Left forelimb (tissue), 1 donor: ENCODE results near the gene SEMA3G.

Experiments
- DNase-seq: peaks from one replicate; pipeline ENCODE4 v3.0.0-alpha.2; 2018; ENCODE audit warnings: low spot score

SEMA3G gene

DNA sequence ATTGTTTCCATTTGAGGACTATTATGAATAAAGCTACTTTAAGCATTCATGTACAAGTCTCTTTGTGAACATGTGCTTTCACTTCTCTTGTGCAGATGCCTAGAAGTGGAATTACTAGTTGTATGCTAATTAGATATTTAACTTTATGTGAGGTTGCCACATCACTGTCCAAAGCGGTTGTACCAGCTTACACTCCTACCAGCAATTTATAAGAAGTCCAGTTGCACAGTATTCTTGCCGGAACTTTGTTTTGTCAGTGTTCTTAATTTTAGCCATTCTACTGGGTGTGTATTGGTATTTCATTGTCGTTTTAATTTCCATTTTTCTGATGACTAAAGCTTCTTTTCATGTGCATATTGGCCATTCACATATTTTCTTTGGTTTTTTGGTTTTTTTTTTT, 29.1 kb downstream of the SEMA3G start:
- no peak for DNase-seq

DNA sequence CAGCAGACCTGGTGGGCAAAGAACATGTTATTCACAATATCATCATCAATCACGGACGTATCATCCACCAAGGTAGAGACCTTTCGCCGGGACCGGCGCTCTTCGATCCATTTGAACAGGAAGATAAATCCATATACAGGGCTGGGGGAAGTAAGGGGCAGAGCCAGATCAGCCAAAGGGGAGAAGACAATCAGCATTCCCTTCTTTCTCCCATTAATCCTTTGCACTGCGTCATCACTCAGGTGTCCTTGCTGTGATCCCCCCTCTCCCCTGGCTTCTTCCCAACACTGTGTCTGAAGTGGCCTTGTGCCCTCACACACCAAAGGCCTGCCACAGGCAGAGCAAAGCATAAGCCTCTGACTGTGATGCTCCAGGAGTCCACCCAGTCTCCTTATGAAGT, 36.4 kb downstream of the SEMA3G start:
- DNase-seq: no peak

DNA sequence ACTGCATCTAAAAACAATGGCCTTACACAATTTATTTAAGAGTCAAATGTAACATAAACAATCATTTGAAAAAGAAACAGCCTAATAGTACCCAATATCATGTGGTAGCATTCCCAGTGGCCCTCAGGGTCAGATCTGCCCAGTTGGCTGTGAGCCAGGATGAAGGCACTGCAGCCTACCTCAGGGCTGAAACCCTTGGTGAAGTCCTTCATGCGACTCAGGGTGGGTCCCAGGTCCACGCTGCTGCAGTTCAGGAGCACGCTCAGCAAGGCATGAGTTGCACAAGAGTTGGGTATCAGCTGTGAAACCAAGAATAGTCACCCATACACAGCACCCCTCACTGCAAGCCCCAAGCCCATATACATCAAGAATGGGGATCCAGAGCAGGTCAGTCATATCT, 37.1 kb downstream of the SEMA3G start:
- DNase-seq: no peak

DNA sequence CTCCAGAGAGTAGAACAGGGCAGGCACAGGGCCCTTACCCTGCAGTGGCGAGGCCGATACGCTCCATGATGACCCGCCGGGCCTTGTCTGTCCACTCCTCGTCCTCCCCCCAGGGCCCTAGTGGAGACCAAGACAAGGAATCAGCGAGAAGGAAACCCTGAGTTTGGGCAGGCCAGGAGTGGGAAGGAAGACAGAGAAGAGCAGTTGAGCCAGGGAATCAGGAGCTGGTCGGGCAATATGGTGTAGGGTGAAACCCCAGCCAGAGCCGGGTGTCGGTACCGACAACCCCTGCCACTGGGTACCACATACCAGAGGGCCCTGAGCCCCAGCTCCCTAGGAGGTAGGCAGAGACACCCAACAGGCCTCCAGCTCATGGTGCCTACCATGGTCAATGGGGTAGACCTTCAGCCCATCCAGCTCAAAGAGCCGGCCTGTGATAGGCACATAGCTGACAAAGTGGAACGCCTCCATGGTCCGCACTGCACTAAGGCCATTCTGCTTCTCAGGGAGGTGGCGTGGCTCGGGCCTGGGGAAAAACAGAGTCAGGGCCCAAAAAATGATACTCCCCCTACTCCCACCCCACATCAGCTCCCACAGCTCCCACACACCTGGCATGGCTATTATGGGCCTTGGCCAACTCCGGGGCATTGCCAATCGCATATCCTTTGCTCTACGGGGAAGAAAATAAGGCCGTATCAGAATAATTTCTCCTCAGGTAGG, 38.0 kb downstream of the SEMA3G start:
- DNase-seq: no peak

DNA sequence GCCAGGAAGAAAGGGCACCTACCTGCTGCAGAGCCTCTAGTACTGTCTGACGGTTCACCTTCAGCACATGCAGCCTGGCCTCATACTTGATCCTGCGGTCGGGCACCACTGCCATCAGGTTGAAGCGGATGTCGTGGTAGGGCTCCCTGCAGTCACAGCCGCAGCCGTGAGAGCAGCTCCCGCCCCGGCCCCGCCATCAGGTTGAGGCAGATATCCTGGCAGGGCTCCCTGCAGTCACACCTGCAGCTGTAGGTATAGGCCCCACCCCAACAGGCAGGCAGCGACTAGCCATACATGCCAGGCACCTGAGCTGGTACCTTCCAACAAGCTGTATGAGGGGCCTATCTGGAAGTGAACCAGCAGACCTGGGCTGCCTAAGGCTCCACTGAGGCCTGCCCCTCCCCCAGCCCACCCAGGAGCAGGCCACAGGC, 38.7 kb downstream of the SEMA3G start:
- no peak for DNase-seq

DNA sequence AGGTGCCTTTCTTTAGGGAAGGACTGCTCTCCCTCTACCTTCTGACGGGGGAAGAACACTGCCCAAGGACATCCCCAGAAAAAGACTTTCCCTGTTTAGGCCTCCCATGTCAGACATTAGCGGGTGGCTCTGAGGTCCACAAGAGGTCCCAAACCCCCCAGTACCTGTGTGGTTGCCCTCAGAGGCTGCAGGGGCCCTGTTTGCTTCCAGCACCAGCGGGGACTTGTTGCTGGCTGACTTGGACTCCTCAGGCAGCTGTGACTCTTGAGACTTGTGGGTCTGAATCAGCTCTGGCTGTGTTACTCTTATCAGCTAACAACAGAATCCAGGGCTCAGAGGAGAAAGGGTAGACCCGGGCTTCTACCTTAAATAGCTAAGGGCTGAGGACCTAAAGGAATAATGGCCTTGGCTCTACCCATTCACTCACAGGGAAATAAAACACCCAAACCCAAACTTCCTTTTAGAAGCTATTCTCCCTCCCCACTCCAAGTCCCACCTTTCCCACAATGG, 39.2 kb downstream of the SEMA3G start:
- DNase-seq: no peak

DNA sequence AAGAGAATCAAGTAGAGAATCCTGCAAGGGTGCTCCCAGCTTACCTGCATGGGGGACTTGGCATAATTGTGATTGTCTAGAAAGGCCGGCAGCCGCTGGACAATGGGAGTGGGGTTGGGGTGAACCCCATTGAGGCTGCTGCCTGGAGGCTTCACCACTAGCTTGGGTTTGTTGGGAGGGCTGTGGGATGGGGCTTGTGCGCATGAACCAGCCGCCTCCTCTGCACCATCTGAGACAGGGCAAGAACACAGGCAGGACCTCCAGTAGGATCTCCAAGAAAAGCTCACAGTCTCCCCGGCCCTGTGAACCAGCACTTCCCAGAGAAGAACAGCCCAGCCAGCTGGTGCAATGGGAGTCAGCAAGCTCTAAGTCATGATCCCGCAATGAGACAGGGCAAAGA, 39.8 kb downstream of the SEMA3G start:
- DNase-seq: no peak

DNA sequence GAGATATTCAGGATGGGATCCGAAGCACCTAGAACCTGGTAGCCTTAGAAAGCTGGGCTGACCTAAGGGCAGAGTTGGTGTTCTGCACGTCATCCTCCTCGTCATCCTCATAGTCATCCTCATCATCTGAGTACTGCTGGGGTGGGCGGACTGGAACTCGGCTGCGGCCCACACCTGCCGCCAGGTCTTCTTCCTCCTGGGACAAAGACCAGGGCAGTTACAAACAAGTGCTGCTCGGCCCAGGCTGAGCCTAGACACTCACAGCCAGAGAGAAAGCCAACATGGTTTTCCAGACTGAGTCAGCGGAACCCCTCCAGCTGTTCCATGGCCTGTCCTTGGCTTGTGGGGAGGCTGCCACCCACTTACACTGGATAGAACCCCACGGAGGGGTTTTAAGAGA, 40.5 kb downstream of the SEMA3G start:
- no peak for DNase-seq

DNA sequence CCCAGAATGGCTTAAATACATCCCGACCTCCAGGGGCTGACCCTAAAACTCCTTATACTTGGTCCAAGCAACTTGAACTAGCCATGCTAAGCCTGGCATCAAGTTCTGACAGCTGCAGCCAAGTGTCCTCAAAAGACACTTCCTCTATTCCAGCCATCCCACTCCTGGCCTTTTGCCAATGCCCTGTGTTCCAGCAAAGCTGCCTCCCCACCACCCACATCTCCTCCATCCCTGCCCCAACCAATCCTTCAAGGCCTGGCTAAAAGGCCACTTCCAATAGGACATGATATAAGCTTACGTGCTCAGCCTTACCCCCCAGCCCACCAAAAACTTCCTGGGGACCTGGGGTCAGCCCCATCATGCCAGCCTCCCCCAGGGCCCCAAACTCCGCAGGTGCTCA, 40.9 kb downstream of the SEMA3G start:
- no peak for DNase-seq

DNA sequence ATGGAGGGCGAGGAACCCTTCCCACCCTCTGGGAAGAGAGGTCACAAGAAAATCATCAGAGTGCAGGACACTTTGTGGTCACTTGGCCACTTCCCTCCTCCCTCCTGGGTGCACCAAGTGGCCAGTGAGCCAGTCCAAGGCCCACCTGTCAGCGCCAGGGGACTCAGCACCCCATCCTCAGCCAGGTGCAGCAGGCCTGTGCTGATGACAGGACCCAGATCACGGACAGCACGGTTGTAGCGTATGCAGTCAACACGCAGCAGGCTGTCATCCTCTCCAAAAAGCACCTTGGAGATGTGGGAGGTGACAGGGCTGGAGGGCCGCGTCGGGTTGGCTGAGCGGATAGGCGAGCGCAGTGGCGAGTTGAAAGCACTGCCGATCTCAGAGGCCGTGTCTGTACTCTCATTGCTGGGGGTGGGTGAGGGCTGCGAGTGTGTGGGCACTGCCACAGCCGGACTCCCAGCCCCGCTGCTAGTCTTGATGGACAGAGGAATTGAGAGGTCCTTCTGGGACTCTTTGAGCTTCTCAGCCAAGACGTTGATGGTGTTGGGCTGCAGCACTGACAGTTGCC, 41.5 kb downstream of the SEMA3G start:
- DNase-seq: no peak

DNA sequence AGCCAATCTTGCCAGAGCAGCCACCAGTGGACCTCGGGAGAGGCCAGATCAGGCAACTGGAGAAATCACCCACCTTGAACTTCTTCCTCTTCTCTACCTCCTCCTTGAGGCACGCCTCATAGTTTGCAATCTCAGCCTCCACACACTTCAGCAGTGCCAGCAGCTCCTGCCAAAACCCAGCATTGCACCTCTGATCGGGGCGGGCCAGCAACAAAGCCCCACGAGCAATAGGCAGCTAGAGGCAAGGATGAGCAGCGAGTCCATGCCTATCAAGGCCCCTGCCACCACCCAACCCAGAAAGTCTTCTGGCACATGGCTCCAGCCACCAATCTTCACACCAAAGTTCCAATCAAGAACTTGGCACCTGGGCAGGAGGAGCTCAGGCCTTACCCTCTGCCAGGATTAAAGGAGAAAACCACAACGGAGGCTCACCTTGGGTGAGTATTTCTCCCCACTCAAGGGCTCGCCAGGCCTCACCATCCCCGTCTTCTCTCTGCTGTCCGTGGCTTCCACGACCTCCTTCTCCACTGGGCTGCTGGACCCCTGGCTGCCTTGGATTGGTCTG, 42.1 kb downstream of the SEMA3G start:
- DNase-seq: no peak

DNA sequence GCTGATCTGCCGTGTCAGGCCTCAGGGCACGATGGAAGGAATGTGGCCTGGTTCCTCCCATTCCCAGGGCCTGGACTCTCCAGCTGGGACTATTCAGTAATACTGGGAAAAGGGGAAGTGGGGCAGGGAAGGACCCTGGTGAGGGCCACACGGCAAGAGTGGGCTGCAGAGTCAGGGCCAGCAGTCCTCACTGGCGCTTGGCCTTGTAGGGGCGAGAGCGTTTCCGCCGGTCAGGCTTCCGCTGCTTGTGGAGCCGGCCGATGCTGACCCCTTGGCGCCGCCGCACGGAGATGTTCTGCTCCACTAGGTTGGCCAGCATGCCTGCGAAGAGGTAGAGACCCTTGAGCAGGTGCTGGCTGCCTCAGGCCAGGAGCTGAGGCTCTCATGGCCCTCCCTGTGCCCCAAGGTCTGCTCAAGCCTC, 42.8 kb downstream of the SEMA3G start:
- no peak for DNase-seq

DNA sequence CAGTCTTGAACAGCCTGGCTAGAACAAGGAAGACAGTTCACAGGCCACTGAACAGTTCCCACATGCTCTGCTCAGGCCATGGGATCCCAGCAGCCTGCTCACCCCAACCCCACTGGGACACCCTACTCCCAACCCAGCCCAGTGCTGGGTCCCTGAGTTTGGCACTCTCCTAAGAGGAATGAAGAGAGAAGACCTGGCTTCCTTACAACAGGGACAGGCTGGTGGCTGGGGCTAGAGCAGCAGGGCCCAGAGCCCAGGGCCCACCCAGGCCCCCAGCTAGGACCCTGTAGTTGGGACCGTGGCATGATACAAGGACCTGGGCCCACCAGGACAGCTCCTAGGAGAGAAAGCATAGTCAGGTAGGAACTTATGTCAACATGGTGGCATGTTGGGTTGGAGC, 43.4 kb downstream of the SEMA3G start:
- DNase-seq: no peak

DNA sequence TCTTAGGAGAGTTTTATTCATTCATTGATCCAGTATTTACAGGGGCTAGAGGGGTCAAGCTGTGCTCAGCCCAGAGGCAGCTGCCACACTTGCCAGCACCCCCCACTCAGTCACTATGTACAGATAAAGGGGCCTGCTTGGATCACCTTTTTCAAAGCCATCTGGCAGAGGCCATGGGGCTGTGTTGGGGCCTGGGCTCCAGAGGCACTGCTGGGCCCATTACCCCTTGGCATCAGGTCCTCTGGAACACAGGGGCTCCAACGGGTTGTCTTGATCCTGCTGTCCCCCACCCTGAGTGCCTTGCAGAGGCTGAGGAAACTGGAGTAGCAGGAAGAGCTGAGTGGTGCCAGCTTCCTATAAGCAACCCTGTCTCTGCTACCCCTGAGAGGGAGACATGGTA, 43.9 kb downstream of the SEMA3G start:
- DNase-seq: no peak

DNA sequence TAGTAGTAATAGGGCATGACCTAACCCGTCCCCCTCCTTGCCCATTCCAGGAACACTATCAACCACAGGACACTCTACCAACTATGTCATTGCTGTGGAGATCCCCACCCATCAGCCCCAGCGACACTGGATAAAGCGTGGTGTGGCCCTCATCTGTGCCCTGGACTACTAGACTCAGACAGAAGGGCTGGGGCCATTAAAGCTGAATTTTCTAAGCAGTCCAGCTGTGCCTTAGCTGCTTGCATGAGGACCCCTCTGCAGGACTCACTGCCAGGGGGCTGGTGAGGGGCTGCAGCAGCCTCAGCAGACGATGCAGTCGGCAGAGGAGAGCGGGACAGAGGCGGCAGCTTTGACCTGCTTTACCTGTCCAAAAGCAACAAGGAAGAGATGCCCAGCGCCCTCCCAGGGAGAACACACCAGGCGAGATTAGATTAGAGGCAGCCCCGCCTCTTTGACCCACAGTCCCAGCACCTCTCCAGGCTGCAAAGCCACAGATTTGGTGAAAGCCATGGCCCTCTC, 44.6 kb downstream of the SEMA3G start:
- no peak for DNase-seq

DNA sequence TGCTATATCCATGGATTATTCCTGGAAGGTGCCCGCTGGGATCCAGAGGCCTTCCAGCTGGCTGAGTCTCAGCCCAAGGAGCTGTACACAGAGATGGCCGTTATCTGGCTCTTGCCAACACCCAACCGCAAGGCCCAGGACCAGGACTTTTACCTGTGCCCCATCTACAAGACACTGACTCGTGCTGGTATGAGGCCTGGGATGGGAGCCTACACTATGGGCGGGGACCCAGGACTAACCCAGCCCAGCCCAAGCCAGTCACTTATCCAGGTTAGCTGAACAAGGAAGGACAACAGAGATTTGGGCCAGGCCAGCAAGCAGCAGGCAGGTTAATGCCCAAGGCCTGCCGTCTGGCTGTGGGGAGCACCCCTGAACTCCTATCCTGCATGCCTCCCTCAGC, 45.3 kb downstream of the SEMA3G start:
- no peak for DNase-seq

DNA sequence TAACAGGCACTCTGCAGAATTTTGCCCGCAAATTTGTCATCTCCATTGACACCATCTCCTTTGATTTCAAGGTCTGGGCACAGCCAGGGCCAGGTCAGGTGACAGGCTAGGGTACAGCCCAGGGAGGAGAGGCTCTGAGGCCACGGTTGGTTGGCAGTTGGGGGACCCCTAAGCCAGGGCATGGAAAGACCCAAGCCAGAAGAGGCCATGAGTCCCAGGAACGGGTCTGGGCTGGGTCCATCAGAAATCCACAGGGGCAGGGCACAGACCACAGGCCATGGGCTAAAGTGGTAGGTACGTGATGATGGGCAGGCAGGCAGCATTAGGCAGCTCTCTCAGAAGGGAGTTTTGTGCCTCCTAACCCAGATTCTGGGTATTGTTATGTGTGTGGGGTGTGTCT, 45.8 kb downstream of the SEMA3G start:
- DNase-seq: no peak

DNA sequence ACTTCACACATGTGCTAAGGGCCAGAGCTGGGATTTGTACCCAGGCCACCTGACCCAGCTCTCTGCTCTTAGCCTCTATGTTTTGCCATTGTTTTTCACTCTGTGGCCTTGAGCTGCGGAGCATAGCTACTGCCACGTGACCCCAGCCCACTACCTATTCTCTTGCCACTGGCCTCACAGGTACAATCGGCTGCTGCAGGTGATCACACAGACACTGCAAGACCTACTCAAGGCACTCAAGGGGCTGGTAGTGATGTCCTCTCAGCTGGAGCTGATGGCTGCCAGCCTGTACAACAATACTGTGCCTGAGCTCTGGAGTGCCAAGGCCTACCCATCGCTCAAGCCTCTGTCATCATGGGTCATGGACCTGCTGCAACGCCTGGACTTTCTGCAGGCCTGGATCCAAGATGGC, 46.2 kb downstream of the SEMA3G start:
- DNase-seq: no peak

DNA sequence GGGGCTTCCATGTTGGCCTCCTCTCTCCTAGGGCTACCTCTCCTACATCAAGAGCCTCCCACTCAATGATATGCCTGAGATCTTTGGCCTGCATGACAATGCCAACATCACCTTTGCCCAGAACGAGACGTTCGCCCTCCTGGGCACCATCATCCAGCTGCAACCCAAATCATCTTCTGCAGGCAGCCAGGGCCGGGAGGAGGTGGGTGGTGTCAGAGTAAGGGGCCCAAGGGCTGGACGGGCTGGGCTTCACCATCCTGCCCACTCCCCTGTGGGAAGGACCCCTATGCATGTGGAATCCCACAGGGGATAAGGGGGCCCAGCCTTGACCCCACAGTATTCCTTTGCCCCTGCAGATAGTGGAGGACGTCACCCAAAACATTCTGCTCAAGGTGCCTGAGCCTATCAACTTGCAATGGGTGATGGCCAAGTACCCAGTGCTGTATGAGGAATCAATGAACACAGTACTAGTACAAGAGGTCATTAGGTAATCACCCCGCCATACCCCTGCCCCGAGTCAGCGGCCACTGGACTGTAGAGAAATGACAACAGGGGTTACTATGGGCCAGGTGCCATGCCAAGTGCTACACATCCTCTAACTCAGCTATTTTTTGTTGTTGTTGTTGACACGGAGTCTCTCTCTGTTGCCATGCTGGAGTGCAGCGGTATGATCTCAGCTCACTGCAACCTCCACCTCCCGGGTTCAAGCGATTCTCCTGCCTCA, 47.1 kb downstream of the SEMA3G start:
- no peak for DNase-seq

DNA sequence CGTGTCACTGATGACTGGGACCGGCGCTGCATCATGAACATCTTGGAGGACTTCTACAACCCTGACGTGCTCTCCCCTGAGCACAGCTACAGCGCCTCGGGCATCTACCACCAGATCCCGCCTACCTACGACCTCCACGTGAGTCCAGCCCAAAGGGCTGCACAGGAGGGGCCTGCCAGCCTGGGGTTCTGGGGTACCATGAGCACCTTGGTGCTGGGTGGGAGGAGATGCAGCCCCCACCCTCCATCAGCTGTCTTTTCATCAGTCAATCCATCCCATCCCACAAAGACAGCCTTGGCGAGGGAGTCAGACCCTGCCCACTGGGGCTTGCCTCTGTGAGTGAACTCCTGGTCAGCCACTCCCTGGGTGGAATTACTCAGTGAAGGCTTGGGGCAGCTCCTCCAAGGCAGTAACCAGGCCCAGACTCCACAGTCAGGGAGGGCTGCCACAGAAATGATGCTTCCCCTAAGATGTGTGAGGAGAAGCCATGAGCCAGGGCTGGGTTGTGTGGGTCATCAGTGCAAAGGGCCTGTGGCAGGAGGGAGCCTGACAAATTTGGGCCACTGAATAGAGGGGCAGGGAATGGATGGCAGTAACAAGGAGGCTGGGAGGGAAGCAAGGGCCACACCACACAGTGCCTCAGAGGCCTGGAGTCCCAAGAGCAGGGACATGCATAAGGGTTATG, 47.9 kb downstream of the SEMA3G start:
- no peak for DNase-seq

DNA sequence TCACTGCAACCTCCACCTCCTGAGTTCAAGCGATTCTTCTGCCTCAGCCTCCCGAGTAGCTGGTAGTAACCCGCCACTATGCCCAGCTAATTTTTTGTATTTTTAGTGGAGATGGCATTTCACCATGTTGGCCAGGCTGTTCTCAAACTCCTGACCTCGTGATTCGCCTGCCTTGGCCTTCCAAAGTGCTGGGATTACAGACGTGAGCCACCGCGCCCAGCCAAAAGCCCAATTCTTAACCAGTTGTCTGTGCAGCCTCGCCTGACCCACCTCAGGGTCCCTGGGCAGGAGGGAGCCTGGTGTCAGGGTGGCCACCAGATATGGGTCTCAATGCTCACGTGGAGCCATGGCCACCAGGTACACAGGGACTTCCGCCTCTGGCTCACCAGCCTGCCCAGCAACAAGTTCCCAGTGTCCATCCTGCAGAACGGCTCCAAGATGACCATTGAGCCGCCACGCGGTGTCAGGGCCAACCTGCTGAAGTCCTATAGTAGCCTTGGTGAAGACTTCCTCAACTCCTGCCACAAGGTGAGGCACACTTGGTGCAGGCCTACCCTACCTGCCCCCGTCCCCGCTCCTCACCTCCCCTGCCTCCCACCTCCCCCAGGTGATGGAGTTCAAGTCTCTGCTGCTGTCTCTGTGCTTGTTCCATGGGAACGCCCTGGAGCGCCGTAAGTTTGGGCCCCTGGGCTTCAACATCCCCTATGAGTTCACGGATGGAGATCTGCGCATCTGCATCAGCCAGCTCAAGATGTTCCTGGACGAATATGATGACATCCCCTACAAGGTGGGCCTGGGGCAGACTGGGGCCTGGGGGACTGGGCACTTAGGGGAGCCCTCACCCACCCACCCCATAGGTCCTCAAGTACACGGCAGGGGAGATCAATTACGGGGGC, 48.6 kb downstream of the SEMA3G start:
- no peak for DNase-seq
